MM.1S (cell line): Measurements from ENCODE around the gene LRCH4.

Experiments
- DNase-seq: peaks from one replicate; pipeline ENCODE4 v3.0.0-alpha.2; 2015
- H2AFZ ChIP-seq: fragments of 300-600 bp; sonication (generic); 2 replicates; pipeline ENCODE4 v1.6.0; 2016; ENCODE audit warnings: antibody characterized with exemption, low read length
- H3F3A ChIP-seq: fragments of 300-600 bp; sonication (generic); 2 replicates; pipeline ENCODE4 v1.6.1; 2016; ENCODE audit warnings: mild to moderate bottlenecking, antibody characterized with exemption, low read length, moderate library complexity, mixed read lengths; ENCODE audit not compliant: insufficient read depth
- H3K27ac ChIP-seq: fragments of 300-600 bp; sonication (generic); 2 replicates; pipeline ENCODE4 v1.5.1; 2016; ENCODE audit warnings: mild to moderate bottlenecking, low read length
- H3K27me3 ChIP-seq: fragments of 300-600 bp; sonication (generic); replicated peaks from 2 replicates; pipeline ENCODE4 v1.6.0; 2016; ENCODE audit warnings: low read length; ENCODE audit not compliant: insufficient read depth
- H3K36me3 ChIP-seq: fragments of 300-600 bp; sonication (generic); replicated peaks from 2 replicates; pipeline ENCODE4 v1.6.1; 2016; ENCODE audit warnings: mild to moderate bottlenecking, low read length, mixed read lengths; ENCODE audit not compliant: insufficient read depth
- H3K4me1 ChIP-seq: fragments of 300-600 bp; sonication (generic); 2 replicates; pipeline ENCODE4 v1.6.1; 2016; ENCODE audit warnings: low read length, mixed read lengths
- H3K4me2 ChIP-seq: fragments of 300-600 bp; sonication (generic); 2 replicates; pipeline ENCODE4 v1.6.0; 2016; ENCODE audit warnings: low read depth, low read length
- H3K4me3 ChIP-seq: fragments of 300-600 bp; sonication (generic); 2 replicates; pipeline ENCODE4 v1.5.1; 2016; ENCODE audit warnings: low read length, mixed read lengths
- H3K79me2 ChIP-seq: fragments of 300-600 bp; sonication (generic); 2 replicates; pipeline ENCODE4 v1.6.1; 2016; ENCODE audit warnings: mixed run types, low read length, mixed read lengths
- H3K9ac ChIP-seq: fragments of 300-600 bp; sonication (generic); 2 replicates; pipeline ENCODE4 v1.6.1; 2016; ENCODE audit warnings: low read length, mixed read lengths
- H3K9me2 ChIP-seq: fragments of 300-600 bp; sonication (generic); replicated peaks from 2 replicates; pipeline ENCODE4 v1.6.1; 2016; ENCODE audit warnings: mild to moderate bottlenecking, low read length, mixed read lengths; ENCODE audit not compliant: insufficient read depth
- H3K9me3 ChIP-seq: fragments of 300-600 bp; sonication (generic); replicated peaks from 2 replicates; pipeline ENCODE4 v1.6.1; 2016; ENCODE audit warnings: mild to moderate bottlenecking, low read length, mixed read lengths; ENCODE audit not compliant: insufficient read depth
- H4K20me1 ChIP-seq: fragments of 300-600 bp; sonication (generic); 2 replicates; pipeline ENCODE4 v1.6.1; 2016; ENCODE audit warnings: mild to moderate bottlenecking, low read length, moderate library complexity, mixed read lengths; ENCODE audit not compliant: insufficient read depth
- CTCF ChIP-seq: fragments of 300-600 bp; sonication (generic); IDR thresholded peaks from 2 replicates; pipeline ENCODE4 v1.5.1; 2016; ENCODE audit warnings: antibody characterized with exemption, low read length, mixed read lengths
- EZH2 ChIP-seq: fragments of 300-600 bp; sonication (generic); optimal IDR thresholded peaks from 2 replicates; pipeline ENCODE3; 2017; ENCODE audit warnings: low read depth, mild to moderate bottlenecking, antibody characterized with exemption, low read length, mixed read lengths
- EZH2phosphoT487 ChIP-seq: fragments of 300-600 bp; sonication (generic); IDR thresholded peaks from 2 replicates; pipeline ENCODE4 v1.6.1; 2018; ENCODE audit warnings: antibody characterized with exemption, low read length

LRCH4 gene

GRCh38 chr7:100573691-100574361, 12.1 kb downstream of the LRCH4 start, which contains the start of gene SAP25:
TSS of gene SAP25 (minus strand) at chr7:100573900. CDS start at chr7:100573742, 158 bp downstream.
- Histone ChIP-seq H3K27me3 (peaks cover 11% of the 10 kb centered on the region), H3K4me3 (no peak within 1 kb of the TSS), H4K20me1 (no peaks in the 10 kb centered on the region), H3F3A (no peaks in the 10 kb centered on the region), H3K36me3 (no peaks in the 10 kb centered on the region), H3K27ac (no peak within 1 kb of the TSS), H3K9me3 (no peaks in the 10 kb centered on the region), H3K4me1 (no peaks in the 10 kb centered on the region), H3K9ac (no peak within 1 kb of the TSS), H3K4me2 (no peak within 1 kb of the TSS), H3K79me2 (no peaks in the 10 kb centered on the region), H2AFZ (no peak within 1 kb of the TSS), H3K9me2 (no peaks in the 10 kb centered on the region)
- TF ChIP-seq CTCF = no peak
- TF ChIP-seq EZH2 = no peak
- no peak for TF ChIP-seq EZH2phosphoT487
- no peak for DNase-seq

GRCh38 chr7:100572949-100573675, 12.8 kb downstream of the LRCH4 start:
- no peaks in the 10 kb centered on the region for H3K9me2 ChIP-seq
- no peaks in the 10 kb centered on the region for H3K4me1 ChIP-seq
- peaks cover 11% of the 10 kb centered on the region for H3K27me3 ChIP-seq
- no peak overlapping the region for H3K9ac ChIP-seq
- no peaks in the 10 kb centered on the region for H4K20me1 ChIP-seq
- no peak overlapping the region for H3K4me3 ChIP-seq
- no peak overlapping the region for H2AFZ ChIP-seq
- H3K27ac ChIP-seq = no peak overlapping the region
- no peak for TF ChIP-seq CTCF
- no peak for TF ChIP-seq EZH2
- TF ChIP-seq EZH2phosphoT487 = no peak
- H3K4me2 ChIP-seq = no peak overlapping the region
- no peaks in the 10 kb centered on the region for H3K36me3 ChIP-seq
- H3K9me3 ChIP-seq = no peaks in the 10 kb centered on the region
- no peak for DNase-seq
- H3K79me2 ChIP-seq = no peaks in the 10 kb centered on the region
- no peaks in the 10 kb centered on the region for H3F3A ChIP-seq

GRCh38 chr7:100572281-100572948, 13.5 kb downstream of the LRCH4 start:
- TF ChIP-seq EZH2phosphoT487 (no peak), CTCF (no peak), EZH2 (no peak)
- no peaks in the 10 kb centered on the region for H3K4me1 ChIP-seq
- no peak for DNase-seq
- no peaks in the 10 kb centered on the region for H3F3A ChIP-seq
- no peak overlapping the region for H2AFZ ChIP-seq
- peaks cover 11% of the 10 kb centered on the region for H3K27me3 ChIP-seq
- no peak overlapping the region for H3K27ac ChIP-seq
- no peaks in the 10 kb centered on the region for H3K79me2 ChIP-seq
- H3K9me2 ChIP-seq = no peaks in the 10 kb centered on the region
- no peak overlapping the region for H3K4me3 ChIP-seq
- no peaks in the 10 kb centered on the region for H3K36me3 ChIP-seq
- no peaks in the 10 kb centered on the region for H4K20me1 ChIP-seq
- H3K9ac ChIP-seq = no peak overlapping the region
- H3K9me3 ChIP-seq = no peaks in the 10 kb centered on the region
- no peak overlapping the region for H3K4me2 ChIP-seq
